ENCODE data around the gene RIMS4. TPM values are rescaled to one million over a fixed set of nuclear protein-coding genes. Genes with fewer than 3 reads are reported as not detected.
A peak's percentile ranks its signal among the peaks of the same experiment; 100 is the strongest.

Gene RIMS4
- total and polyA plus RNA-seq, 2 of the 13 experiments (the other 11 are each of a cell fraction or from before 2014, with no cell fraction given): 0.01 to 0.07 TPM

- intact Hi-C loops (cut with micrococcal nuclease; ENCODE audit: unreplicated experiment) (no loop called here), in situ Hi-C loops (cut with HindIII; ENCODE audit: extremely low pct_ligation_motif_present, low pct_unique_long_range_greater_than_20kb) (no loop called here)
- FAIRE-seq: no peak
- H3K4me3 ChIP-seq (replicated peaks in 1 of 3; ENCODE audit: insufficient read depth in 1 of 3, low read depth in 2 of 3, low read length in 3 of 3): peak within 1 kb of the TSS; percentile 18 to 62 (median 37); a peak in 4 of 6 replicates
- peak; percentile 49 for ATAC-seq
- no TSS peak for BruUV-seq (replicated peaks)
- ChIA-PET CTCF (ENCODE audit: low intra/inter-chr PET ratio, low total read pairs) (interaction anchor here (3.9 kb wide), 1 partner anchor 122 kb away, joined by 41 read pairs; no protein-coding TSS in a partner anchor), POLR2A (no interaction called here)
- H4K20me1 ChIP-seq (ENCODE audit: insufficient read depth, low read length): 0 out of 2 replicates have a peak, but pooled peaks cover 3% of the 10 kb centered on the region
- H3K27me3 ChIP-seq (ENCODE audit: control insufficient read depth in 1 of 2, insufficient read depth in 2 of 2, low read length in 2 of 2): peaks cover 24 to 81% of the 10 kb centered on the region in 2 experiments
- 12% methylated on average over 40 of the region's 81 CpGs for WGBS (ENCODE audit: low lambda C conversion rate)
- H2AFZ ChIP-seq (ENCODE audit: low read length): no peak within 1 kb of the TSS
- H3K9ac ChIP-seq (ENCODE audit: insufficient read depth, low read depth, low read length): no peak within 1 kb of the TSS
- no peaks in the 10 kb centered on the region for H3K79me2 ChIP-seq (ENCODE audit: insufficient read depth, low read length)
- H3K36me3 ChIP-seq (replicated peaks in 1 of 2; ENCODE audit: control insufficient read depth in 1 of 2, insufficient read depth in 2 of 2, low read length in 2 of 2): no peaks in the 10 kb centered on the region
- peaks cover 10% of the 10 kb centered on the region for H3K4me1 ChIP-seq (ENCODE audit: insufficient read depth, low read length)
- H3K4me2 ChIP-seq (ENCODE audit: low read depth, low read length): peak within 1 kb of the TSS; percentile 69
- H3K9me3 ChIP-seq (ENCODE audit: low read length): no peaks in the 10 kb centered on the region
- H3K27ac ChIP-seq (ENCODE audit: extremely low read length, insufficient read depth, low read length): no peak within 1 kb of the TSS
- no peak for DNase-seq (ENCODE audit: low spot score)
- TF ChIP-seq HNF1A (IDR thresholded peaks at IDR 0.05; ENCODE audit: low read depth) (no peak), HNF1A (CRISPR knock-in tag; IDR thresholded peaks at IDR 0.05; ENCODE audit: borderline replicate concordance) (no peak), NFYB (CRISPR knock-in tag; IDR thresholded peaks at IDR 0.05) (no peak), FOSL1 (CRISPR knock-in tag; IDR thresholded peaks at IDR 0.05; ENCODE audit: borderline replicate concordance) (no peak), TP53 (CRISPR knock-in tag; conservative IDR thresholded peaks at IDR 0.05) (no peak), U2AF1 (optimal IDR thresholded peaks at IDR 0.05; ENCODE audit: low read depth, low read length) (no peak), ZNF773 (CRISPR knock-in tag; IDR thresholded peaks at IDR 0.05; ENCODE audit: borderline replicate concordance) (no peak), SP2 (CRISPR knock-in tag; IDR thresholded peaks at IDR 0.05) (peak; percentile 21; the same call in 1 of the 2 replicates), ZNF329 (CRISPR knock-in tag; IDR thresholded peaks at IDR 0.05; ENCODE audit: low read depth) (no peak), RCOR2 (CRISPR knock-in tag; IDR thresholded peaks at IDR 0.05) (no peak), ZSCAN29 (CRISPR knock-in tag; conservative IDR thresholded peaks at IDR 0.05) (no peak), KLF12 (CRISPR knock-in tag; IDR thresholded peaks at IDR 0.05; ENCODE audit: borderline replicate concordance) (no peak), ZHX1 (CRISPR knock-in tag; IDR thresholded peaks at IDR 0.05; ENCODE audit: low read depth) (no peak), EEA1 (CRISPR knock-in tag; IDR thresholded peaks at IDR 0.05; ENCODE audit: borderline replicate concordance) (no peak), SKI (IDR thresholded peaks at IDR 0.05; ENCODE audit: partially characterized antibody) (no peak), SIX4 (CRISPR knock-in tag; IDR thresholded peaks at IDR 0.05) (no peak), ZNF782 (CRISPR knock-in tag; IDR thresholded peaks at IDR 0.05; ENCODE audit: borderline replicate concordance) (peak; percentile 84; the same call in 1 of the 2 replicates), HNF4A (CRISPR knock-in tag; IDR thresholded peaks at IDR 0.05) (no peak), ZNF556 (CRISPR knock-in tag; IDR thresholded peaks at IDR 0.05; ENCODE audit: borderline replicate concordance) (no peak)
These were observed 64.6 kb downstream of the RIMS4 start, which contains the start of gene KCNK15 for GRCh38 chr20:44745598-44746366. KCNK15 (plus strand) TSS chr20:44745865; CDS start chr20:44745911, 46 bp downstream.
